HEK293 (cell line): ENCODE results near the gene HTR1E.

Experiments
- CTCF ChIA-PET: fragments of 350-600 bp; formaldehyde crosslinking; extraction: SDS; loops from one replicate; lab custom pipeline; 2021; ENCODE audit warnings: antibody characterized with exemption; lab: Yijun Ruan, JAX
- POLR2A ChIA-PET: fragments of 300-600 bp; formaldehyde crosslinking; extraction: SDS; loops from one replicate; lab custom pipeline; 2020; ENCODE audit warnings: antibody characterized with exemption, inconsistent platforms; lab: Yijun Ruan, JAX
- H3K27ac ChIP-seq: fragments of 200-500 bp; sonication (Bioruptor generic); 2 replicates; pipeline ENCODE4 v1.5.1; 2014; ENCODE audit warnings: low read depth, low read length, control low read depth, inconsistent platforms; ENCODE audit errors: extremely low read depth
- H3K36me3 ChIP-seq, 2 experiments: fragments of 200-500 bp in 1 of 2; sonication (Bioruptor generic) in 1 of 2; 1 replicate in 1 of 2; 2 replicates in 1 of 2; pipeline ENCODE4 v1.5.1; 2014 to 2017; ENCODE audit warnings: inconsistent platforms in 2 of 2, low read length in 2 of 2; ENCODE audit not compliant: control insufficient read depth in 2 of 2, insufficient read depth in 1 of 2
- H3K4me1 ChIP-seq: fragments of 200-500 bp; sonication (Bioruptor generic); 2 replicates; pipeline ENCODE4 v1.5.1; 2014; ENCODE audit warnings: mild to moderate bottlenecking, low read length, inconsistent platforms; ENCODE audit not compliant: control insufficient read depth, insufficient read depth
- H3K4me3 ChIP-seq: 2 replicates; pipeline ENCODE4 v1.5.1; 2011; ENCODE audit warnings: low read depth, mild to moderate bottlenecking, control low read depth, low read length, moderate library complexity
- H3K9me3 ChIP-seq: fragments of 200-500 bp; sonication (Bioruptor generic); 2 replicates; pipeline ENCODE4 v1.5.1; 2014; ENCODE audit warnings: low read depth, low read length, inconsistent platforms; ENCODE audit not compliant: control insufficient read depth, insufficient read depth
- ATF2 ChIP-seq: fragments of 450-650 bp; formaldehyde crosslinking; IDR thresholded peaks from 2 replicates; pipeline ENCODE4 v1.5.1; 2016; ENCODE audit warnings: missing biosample characterization, missing genetic modification characterization, low read depth
- FEZF1 ChIP-seq: fragments of 450-650 bp; formaldehyde crosslinking; IDR thresholded peaks from 2 replicates; pipeline ENCODE4 v1.5.1; 2016; ENCODE audit warnings: missing biosample characterization, missing genetic modification characterization
- OVOL3 ChIP-seq: fragments of 450-650 bp; formaldehyde crosslinking; IDR thresholded peaks from 2 replicates; pipeline ENCODE4 v1.5.1; 2016; ENCODE audit warnings: missing biosample characterization, missing genetic modification characterization
- SCRT2 ChIP-seq: fragments of 450-650 bp; formaldehyde crosslinking; IDR thresholded peaks from 2 replicates; pipeline ENCODE4 v1.5.1; 2016; ENCODE audit warnings: missing biosample characterization, missing genetic modification characterization
- ZNF10 ChIP-seq: fragments of 450-650 bp; formaldehyde crosslinking; IDR thresholded peaks from 2 replicates; pipeline ENCODE4 v1.5.1; 2017; ENCODE audit warnings: missing biosample characterization, missing genetic modification characterization
- ZNF175 ChIP-seq: fragments of 450-650 bp; formaldehyde crosslinking; IDR thresholded peaks from 2 replicates; pipeline ENCODE4 v1.5.1; 2016; ENCODE audit warnings: missing biosample characterization, missing genetic modification characterization
- ZNF202 ChIP-seq: fragments of 450-650 bp; formaldehyde crosslinking; IDR thresholded peaks from 2 replicates; pipeline ENCODE4 v1.5.1; 2016; ENCODE audit warnings: missing biosample characterization, missing genetic modification characterization, borderline replicate concordance
- ZNF223 ChIP-seq: fragments of 450-650 bp; formaldehyde crosslinking; IDR thresholded peaks from 2 replicates; pipeline ENCODE4 v1.5.1; 2016; ENCODE audit warnings: missing biosample characterization, missing genetic modification characterization
- ZNF239 ChIP-seq: fragments of 450-650 bp; formaldehyde crosslinking; IDR thresholded peaks from 2 replicates; pipeline ENCODE4 v1.5.1; 2016; ENCODE audit warnings: missing biosample characterization, missing genetic modification characterization
- ZNF274 ChIP-seq, 2 experiments: fragments of 200-500 bp in 1 of 2; fragments of 450-650 bp in 1 of 2; sonication (Bioruptor generic) in 1 of 2; formaldehyde crosslinking in 1 of 2; IDR thresholded peaks; 2 replicates each; pipeline versions ENCODE4 v1.5.1 to v1.6.1; 2014 to 2016; ENCODE audit warnings: borderline replicate concordance in 1 of 2, inconsistent platforms in 1 of 2, low read length in 1 of 2, missing biosample characterization in 1 of 2, missing genetic modification characterization in 1 of 2
- ZNF488 ChIP-seq: fragments of 450-650 bp; formaldehyde crosslinking; IDR thresholded peaks from 2 replicates; pipeline ENCODE4 v1.5.1; 2016; ENCODE audit warnings: missing biosample characterization, missing genetic modification characterization
- ZNF513 ChIP-seq: fragments of 450-650 bp; IDR thresholded peaks from 2 replicates; pipeline ENCODE4 v1.5.1; 2018; ENCODE audit warnings: missing biosample characterization, missing genetic modification characterization
- ZNF585B ChIP-seq: fragments of 450-650 bp; formaldehyde crosslinking; IDR thresholded peaks from 2 replicates; pipeline ENCODE4 v1.5.1; 2016; ENCODE audit warnings: missing biosample characterization, missing genetic modification characterization
- ZNF658 ChIP-seq: fragments of 450-650 bp; formaldehyde crosslinking; IDR thresholded peaks from 2 replicates; pipeline ENCODE4; 2016; ENCODE audit warnings: missing biosample characterization, missing genetic modification characterization
- ZNF660 ChIP-seq: fragments of 450-650 bp; IDR thresholded peaks from 2 replicates; pipeline ENCODE4 v1.5.1; 2018; ENCODE audit warnings: missing biosample characterization, mild to moderate bottlenecking, missing genetic modification characterization
- ZSCAN4 ChIP-seq: fragments of 450-650 bp; formaldehyde crosslinking; IDR thresholded peaks from 2 replicates; pipeline ENCODE4 v1.5.1; 2017; ENCODE audit warnings: missing biosample characterization, missing genetic modification characterization

The HTR1E gene

GRCh38 chr6:86961455-86962200, 24.3 kb downstream of the HTR1E start:
- Histone ChIP-seq H3K9me3 (no peaks in the 10 kb centered on the region), H3K36me3 (no peaks in the 10 kb centered on the region), H3K27ac (no peak overlapping the region), H3K4me3 (no peak overlapping the region), H3K4me1 (no peaks in the 10 kb centered on the region)
- CTCF ChIA-PET: interaction anchor here (0.7 kb wide), 1 partner anchor 75 kb away, joined by 4 read pairs; no protein-coding TSS in a partner anchor
- POLR2A ChIA-PET: no interaction called here
- TF ChIP-seq ZSCAN4 (tag by site-specific recombination): no peak
- peak; percentile 81 for TF ChIP-seq ZNF10 (tag by site-specific recombination)
- no peak for TF ChIP-seq ZNF660 (tag by site-specific recombination)
- no peak for TF ChIP-seq ZNF175 (tag by site-specific recombination)
- no peak for TF ChIP-seq ZNF274 (IDR thresholded peaks at IDR 0.05; ENCODE audit: low read length)
- no peak for TF ChIP-seq ZNF274 (tag by site-specific recombination; IDR thresholded peaks at IDR 0.05; ENCODE audit: borderline replicate concordance)
- TF ChIP-seq ZNF658 (tag by site-specific recombination): no peak
- TF ChIP-seq ATF2 (tag by site-specific recombination): peak; percentile 42; the same call in 1 of the 2 replicates

- CTCF ChIA-PET: no interaction called here
- no peak overlapping the region for H3K27ac ChIP-seq
- no peaks in the 10 kb centered on the region for H3K4me1 ChIP-seq
- no peak overlapping the region for H3K4me3 ChIP-seq
- TF ChIP-seq ZNF223 (tag by site-specific recombination): no peak
- TF ChIP-seq OVOL3 (tag by site-specific recombination): no peak
- no peak for TF ChIP-seq ZNF488 (tag by site-specific recombination)
- TF ChIP-seq ZNF513 (tag by site-specific recombination): no peak
- TF ChIP-seq SCRT2 (tag by site-specific recombination): no peak
- TF ChIP-seq ZNF202 (tag by site-specific recombination): no peak
- TF ChIP-seq ZNF585B (tag by site-specific recombination): no peak
- no peak for TF ChIP-seq FEZF1 (tag by site-specific recombination)
- TF ChIP-seq ZNF239: no peak
- TF ChIP-seq, all 188 proteins: peak for 0
- POLR2A ChIA-PET: no interaction called here
- H3K9me3 ChIP-seq: no peaks in the 10 kb centered on the region
- no peaks in the 10 kb centered on the region for H3K36me3 ChIP-seq
These were observed 26.0 kb downstream of the HTR1E start for GRCh38 chr6:86963352-86963751.
